HG02884 (cell line): ENCODE data around the gene ZNF100.
"Not testable (repeated sequence)": the region's sequence is repeated elsewhere in the genome, so short reads cannot be mapped to it uniquely, and the experiment has no call there.

Experiments
- ATAC-seq: cut with Tn5 transposase; IDR thresholded peaks from one replicate; pipeline ENCODE4 v1.9.1; 2021; ENCODE audit warnings: mild to moderate bottlenecking, moderate library complexity; ENCODE audit not compliant: unreplicated experiment

ZNF100 gene

GRCh38 chr19:21767065-21767800, at the start of gene ZNF100:
TSS of gene ZNF100 (minus strand) at chr19:21767579. CDS start at chr19:21767429, 150 bp downstream.
- ATAC-seq = peak; percentile 93

GRCh38 chr19:21812448-21812847, 45.1 kb upstream of the ZNF100 start:
- ATAC-seq = no peak

GRCh38 chr19:21808400-21809000, 41.1 kb upstream of the ZNF100 start:
- ATAC-seq = not testable (repeated sequence)

- no peak for ATAC-seq
These were observed 22.2 kb upstream of the ZNF100 start for GRCh38 chr19:21789466-21790085.

DNA sequence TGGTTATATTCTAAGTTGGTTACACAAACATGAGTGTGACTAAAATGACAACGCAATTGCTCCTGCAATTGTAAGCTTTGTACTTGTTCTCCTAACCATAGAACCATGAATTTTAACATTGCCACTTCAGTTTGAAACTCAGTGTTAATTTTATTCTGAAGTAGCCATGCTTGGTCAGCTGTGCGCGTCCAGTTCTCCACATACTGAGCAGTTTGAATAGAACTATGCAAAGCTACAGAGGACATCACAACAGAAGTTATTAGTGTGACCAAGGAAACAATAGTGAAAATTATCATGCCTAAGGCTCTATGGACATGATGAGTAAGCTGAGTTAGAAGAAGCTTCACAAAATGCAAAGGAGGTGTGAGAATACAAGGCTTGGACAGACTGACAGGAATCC, 19.6 kb upstream of the ZNF100 start:
- ATAC-seq = no peak

GRCh38 chr19:21775792-21776191, 8.4 kb upstream of the ZNF100 start:
- ATAC-seq = not testable (repeated sequence)

- ATAC-seq = not testable (repeated sequence)
These were observed 694 bp downstream of the ZNF100 start for GRCh38 chr19:21766705-21767064.

- no peak for ATAC-seq
These were observed 2.2 kb downstream of the ZNF100 start for GRCh38 chr19:21765151-21765550.

DNA sequence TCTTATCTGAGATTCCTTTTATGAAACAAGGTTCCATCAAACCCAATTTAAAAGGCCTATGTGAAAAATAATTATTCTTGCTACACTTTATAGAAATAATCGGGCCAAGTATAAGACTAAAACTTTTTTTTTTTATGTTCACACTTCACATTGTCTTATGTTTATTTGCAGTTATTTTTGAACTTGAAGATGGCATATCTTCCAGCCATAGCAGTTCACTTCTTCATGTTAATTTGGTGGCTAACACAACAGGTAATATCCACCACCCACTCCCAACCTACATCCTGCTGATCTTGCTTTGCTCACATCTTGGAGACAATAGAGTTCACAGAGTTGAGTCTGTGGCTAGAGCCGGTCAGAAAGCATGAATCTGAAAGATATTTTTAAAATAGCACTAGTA, 5.8 kb downstream of the ZNF100 start:
- not testable (repeated sequence) for ATAC-seq

DNA sequence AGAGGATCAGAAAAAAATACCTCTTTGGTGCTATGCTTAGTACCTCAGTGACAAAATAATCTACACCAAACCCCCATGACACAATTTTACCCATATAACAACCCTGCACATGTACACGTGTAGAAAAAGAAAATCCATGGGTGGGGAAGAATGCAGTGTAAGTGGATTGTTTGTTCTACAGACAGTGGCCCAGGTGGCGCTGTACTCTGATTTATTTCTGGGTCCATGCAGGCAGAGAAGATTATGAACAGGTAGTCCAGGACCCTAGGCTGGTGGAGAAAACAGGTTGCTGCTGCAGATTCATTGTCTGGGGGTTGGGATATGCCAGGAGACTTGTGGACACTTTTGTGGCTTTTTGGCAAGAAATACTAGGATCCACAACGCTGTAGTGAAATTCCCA, 9.1 kb downstream of the ZNF100 start:
- ATAC-seq = no peak

- not testable (repeated sequence) for ATAC-seq
These were observed 11.8 kb downstream of the ZNF100 start for GRCh38 chr19:21755555-21755954.

DNA sequence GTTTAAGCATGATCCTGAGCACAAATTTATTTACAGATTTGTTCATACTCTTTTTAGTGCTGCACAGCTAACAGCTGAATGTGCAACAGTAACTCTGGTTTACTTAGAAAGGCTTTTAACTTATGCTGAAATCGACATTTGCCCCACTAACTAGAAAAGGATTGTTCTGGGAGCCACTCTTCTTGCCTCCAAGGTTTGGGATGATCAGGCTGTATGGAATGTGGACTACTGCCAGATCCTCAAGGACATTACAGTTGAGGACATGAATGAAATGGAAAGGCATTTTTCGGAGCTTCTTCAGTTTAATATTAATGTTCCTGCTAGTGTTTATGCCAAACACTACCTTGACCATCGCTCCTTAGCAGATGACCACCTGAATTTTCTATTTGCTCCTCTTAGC, 16.0 kb downstream of the ZNF100 start:
- no peak for ATAC-seq

DNA sequence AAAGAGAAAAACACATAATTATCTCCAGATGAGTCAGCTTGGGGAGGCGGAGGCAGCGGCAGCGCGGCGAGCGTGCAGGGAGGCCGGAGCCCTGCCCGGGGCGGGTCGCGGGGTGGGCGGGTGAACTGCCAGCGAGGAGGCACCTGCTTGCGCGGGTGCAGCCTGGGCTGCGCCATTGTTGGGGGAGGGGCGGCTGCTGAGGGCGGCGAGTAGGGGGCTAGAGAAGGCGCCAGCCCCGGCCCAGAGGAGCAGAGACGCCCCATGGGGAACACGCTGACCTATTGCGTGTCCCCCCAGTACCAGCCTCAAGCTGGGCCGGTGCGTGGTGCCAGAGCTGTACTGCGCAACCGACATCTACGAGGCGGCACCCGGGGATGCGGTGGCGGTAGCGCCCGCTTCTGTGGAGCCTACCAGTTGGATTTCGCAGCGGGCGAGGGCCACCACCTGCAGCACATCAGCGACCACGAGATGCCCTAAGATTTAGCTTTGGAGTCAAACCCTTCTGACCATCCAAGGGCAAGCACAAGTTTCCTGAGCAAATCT, 16.7 kb downstream of the ZNF100 start:
- no peak for ATAC-seq

DNA sequence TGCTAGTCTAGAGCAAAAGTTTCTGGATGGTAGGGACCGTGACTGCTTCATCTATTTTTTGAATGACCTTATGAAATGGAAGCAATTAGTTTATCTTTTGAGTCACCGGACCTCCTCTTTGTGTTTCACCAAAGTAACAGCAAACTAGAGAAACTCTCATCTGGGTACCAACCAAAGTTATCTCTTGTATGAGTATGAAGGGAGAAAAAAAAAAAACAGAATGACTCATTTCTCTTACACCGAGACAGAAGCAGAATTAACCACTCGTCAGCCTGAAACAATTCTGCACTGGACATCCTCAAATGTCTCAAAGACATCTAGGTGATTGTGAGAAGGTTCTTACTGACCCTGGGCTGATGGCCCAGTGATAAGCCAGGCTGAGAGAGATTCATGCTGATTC, 18.3 kb downstream of the ZNF100 start:
- peak; percentile 59 for ATAC-seq

- ATAC-seq = no peak
These were observed 19.3 kb downstream of the ZNF100 start for GRCh38 chr19:21748088-21748487.

DNA sequence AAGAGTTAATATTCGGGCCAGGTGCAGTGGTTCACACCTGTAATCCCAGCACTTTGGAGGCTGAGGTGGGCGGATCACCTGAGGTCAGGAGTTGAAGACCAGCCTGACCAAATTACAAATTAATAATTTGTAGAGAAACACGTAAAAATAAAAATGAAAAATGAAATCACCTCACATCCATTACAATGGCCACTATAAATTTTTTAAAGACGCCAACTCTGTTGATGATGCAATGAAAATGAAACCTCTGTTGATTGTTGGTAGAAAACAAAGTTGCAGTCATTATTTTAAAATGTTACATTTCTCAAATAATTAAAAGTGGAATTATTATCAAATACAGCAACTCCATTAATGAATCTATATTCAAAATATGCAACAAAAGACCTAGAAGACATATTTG, 26.8 kb downstream of the ZNF100 start:
- no peak for ATAC-seq

DNA sequence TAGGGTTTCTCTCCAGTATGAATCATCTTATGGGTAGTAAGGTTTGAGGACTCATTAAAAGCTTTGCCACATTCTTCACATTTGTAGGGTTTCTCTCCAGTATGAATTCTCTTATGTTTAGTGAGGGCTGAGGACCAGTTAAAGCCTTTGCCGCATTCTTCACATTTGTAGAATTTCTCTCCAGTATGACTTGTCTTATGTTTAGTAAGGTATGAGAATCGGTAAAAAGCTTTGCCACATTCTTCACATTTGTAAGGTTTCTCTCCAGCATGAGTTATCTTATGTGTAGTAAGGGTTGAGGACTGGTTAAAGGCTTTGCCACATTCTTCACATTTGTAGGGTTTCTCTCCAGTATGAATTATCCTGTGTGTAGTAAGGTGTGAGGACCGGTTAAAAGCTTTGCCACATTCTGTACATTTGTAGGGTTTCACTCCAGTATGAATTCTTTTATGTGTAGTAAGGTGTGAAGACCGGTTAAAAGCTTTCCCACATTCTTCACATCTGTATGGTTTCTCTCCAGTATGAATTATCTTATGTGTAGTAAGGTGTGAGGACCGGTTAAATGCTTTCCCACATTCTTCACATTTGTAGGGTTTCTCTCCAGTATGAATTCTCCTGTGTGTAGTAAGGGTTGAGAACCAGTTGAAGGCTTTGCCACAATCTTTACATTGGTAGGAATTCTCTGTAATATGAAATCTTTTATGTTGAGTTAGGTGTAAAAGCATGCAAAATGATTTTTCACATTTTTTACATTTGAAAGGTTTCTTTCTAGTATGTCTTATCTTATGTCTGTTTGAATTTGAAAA, 40.2 kb downstream of the ZNF100 start:
- not testable (repeated sequence) for ATAC-seq

DNA sequence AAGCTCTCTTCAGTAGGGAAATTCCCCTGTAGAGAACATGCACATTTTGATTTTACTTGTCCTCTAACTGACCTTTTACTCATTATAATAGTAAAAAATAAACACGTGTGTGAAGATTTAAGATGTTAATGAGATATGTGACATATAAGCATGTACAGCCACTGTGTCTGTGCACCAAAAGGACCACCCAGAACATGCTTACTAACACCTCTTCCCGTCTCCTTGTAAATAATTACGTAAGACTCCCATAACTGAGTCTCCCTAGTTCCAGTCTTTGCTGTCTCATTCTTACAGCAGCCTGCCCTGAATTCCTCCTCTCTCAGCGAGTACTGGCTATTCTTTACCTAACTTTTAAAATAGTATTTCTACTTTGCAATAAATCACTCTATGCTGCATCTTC, 53.6 kb downstream of the ZNF100 start:
- no peak for ATAC-seq

DNA sequence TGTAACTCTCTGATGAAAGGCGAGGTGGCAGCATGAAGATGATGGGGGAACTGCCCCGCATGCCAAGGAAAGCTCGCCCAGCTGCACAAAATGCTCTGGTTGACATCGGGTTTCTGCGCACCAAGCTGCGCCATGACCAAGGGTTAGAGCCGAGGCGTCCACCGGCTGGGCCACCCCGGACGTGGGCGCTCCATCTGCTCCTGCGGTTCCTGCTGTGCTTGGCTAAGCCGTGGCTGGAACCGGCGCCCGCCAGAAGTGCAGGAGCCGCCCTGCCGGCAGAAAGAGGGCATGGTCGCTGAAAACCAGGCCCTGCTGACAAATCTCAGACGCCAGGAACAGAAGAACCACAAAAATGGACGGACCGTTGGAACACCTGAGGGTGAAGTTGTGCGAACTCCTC, 57.9 kb downstream of the ZNF100 start:
- no peak for ATAC-seq

DNA sequence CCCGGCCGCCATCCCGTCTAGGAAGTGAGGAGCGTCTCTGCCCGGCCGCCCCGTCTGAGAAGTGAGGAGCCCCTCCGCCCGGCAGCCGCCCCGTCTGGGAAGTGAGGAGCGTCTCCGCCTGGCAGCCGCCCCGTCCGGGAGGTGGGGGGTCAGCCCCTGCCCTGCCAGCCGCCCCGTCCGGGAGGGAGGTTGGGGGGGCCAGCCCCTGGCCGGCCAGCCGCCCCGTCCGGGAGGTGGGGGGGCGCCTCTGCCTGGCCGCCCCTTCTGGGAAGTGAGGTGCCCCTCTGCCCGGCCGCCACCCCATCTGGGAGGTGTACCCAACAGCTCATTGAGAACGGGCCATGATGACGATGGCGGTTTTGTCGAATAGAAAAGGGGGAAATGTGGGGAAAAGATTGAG, 59.5 kb downstream of the ZNF100 start:
- not testable (repeated sequence) for ATAC-seq

DNA sequence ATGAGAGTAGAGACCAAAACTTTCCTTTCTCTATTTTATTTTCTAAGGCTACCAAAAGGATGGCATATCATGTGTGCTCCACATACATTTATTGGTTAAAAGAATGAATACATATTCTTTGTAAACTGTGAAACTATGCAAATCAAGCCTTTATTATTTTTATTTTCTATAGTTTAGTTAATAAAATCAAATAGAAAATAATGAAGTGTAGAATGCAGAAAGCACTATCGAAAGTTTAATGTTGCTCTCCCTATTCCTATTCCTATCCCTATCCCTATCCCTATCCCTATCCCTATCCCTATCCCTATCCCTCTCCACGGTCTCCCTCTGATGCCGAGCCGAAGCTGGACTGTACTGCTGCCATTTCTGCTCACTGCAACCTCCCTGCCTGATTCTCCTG, 60.3 kb downstream of the ZNF100 start:
- no peak for ATAC-seq
